HG03575 (cell line): Measurements from ENCODE around the gene RAB20.
"Not testable (repeated sequence)": the region's sequence is repeated elsewhere in the genome, so short reads cannot be mapped to it uniquely, and the experiment has no call there.

ENCODE experiments used
- ATAC-seq: cut with Tn5 transposase; IDR thresholded peaks from one replicate; pipeline ENCODE4 v1.9.1; 2021; ENCODE audit not compliant: unreplicated experiment, insufficient number of reproducible peaks, low FRiP score; ENCODE audit errors: extremely low read depth

The RAB20 gene

GRCh38 chr13:110561344-110562035 lies at the start of gene RAB20:
Gene RAB20 (minus strand): TSS chr13:110561722. CDS start chr13:110561519, 203 bp downstream.
- no peak for ATAC-seq

GRCh38 chr13:110610955-110611595 lies 49.6 kb upstream of the RAB20 start:
- peak; percentile 50 for ATAC-seq

- ATAC-seq, result no peak
Measured at GRCh38 chr13:110607675-110608224, 46.2 kb upstream of the RAB20 start.

- ATAC-seq, result not testable (repeated sequence)
Measured at GRCh38 chr13:110606281-110606680, 44.8 kb upstream of the RAB20 start.

GRCh38 chr13:110605132-110605531 lies 43.6 kb upstream of the RAB20 start:
- no peak for ATAC-seq

GRCh38 chr13:110600980-110601379 lies 39.5 kb upstream of the RAB20 start:
- ATAC-seq, result no peak

- ATAC-seq, result no peak
Measured at GRCh38 chr13:110600261-110600819, 38.8 kb upstream of the RAB20 start.

GRCh38 chr13:110597041-110597689 lies 35.6 kb upstream of the RAB20 start:
- ATAC-seq, result no peak

GRCh38 chr13:110593430-110594130 lies 32.1 kb upstream of the RAB20 start:
- peak; percentile 76 for ATAC-seq

- ATAC-seq, result no peak
Measured at GRCh38 chr13:110592665-110593064, 31.1 kb upstream of the RAB20 start.

GRCh38 chr13:110590577-110590976 lies 29.1 kb upstream of the RAB20 start:
- no peak for ATAC-seq

- ATAC-seq, result no peak
Measured at GRCh38 chr13:110589793-110590390, 28.4 kb upstream of the RAB20 start.

GRCh38 chr13:110583178-110583865 lies 21.8 kb upstream of the RAB20 start:
- no peak for ATAC-seq

GRCh38 chr13:110582421-110582954 lies 21.0 kb upstream of the RAB20 start:
- ATAC-seq, result no peak

- ATAC-seq, result no peak
Measured at GRCh38 chr13:110581506-110582185, 20.1 kb upstream of the RAB20 start.

- no peak for ATAC-seq
Measured at GRCh38 chr13:110580800-110581199, 19.3 kb upstream of the RAB20 start.

- ATAC-seq, result no peak
Measured at GRCh38 chr13:110578363-110578762, 16.8 kb upstream of the RAB20 start.
